IMR-90 (cell line): Measurements from ENCODE around the gene CAMTA1. TPM values are rescaled to one million over a fixed set of nuclear protein-coding genes. Genes with fewer than 3 reads are reported as not detected.

Experiments
- ATAC-seq: fragments of 200-7000 bp; cut with Tn5 transposase; 2 replicates; pipeline ENCODE4 v1.9.1; 2020; ENCODE audit warnings: low read depth, mild to moderate bottlenecking, moderate library complexity
- BruUV-seq: library from RNA; stranded (reverse); fragments of 400-500 nt; replicated peaks from 2 replicates; lab custom pipeline; 2021; lab: Mats Ljungman, UMichigan
- CTCF ChIA-PET: fragments of 300-600 bp; formaldehyde crosslinking; extraction: SDS; loops from one replicate; lab custom pipeline; 2021; ENCODE audit warnings: antibody characterized with exemption; lab: Yijun Ruan, JAX
- POLR2A ChIA-PET: fragments of 300-600 bp; sonication (Branson Sonifier 250); formaldehyde crosslinking; loops from one replicate; lab custom pipeline; 2022; ENCODE audit warnings: antibody characterized with exemption; ENCODE audit not compliant: unreplicated experiment; lab: Charles Lee
- DNase-seq: peaks from one replicate; pipeline ENCODE4 v3.0.0; 2013
- H2AFZ ChIP-seq: replicated peaks from 2 replicates; pipeline ENCODE3; 2013; ENCODE audit warnings: low read length, mild to moderate bottlenecking; ENCODE audit not compliant: poor library complexity
- H2AK5ac ChIP-seq: 2 replicates; pipeline ENCODE4 v1.6.1; 2013; ENCODE audit warnings: low read depth, low read length, inconsistent platforms
- H2AK9ac ChIP-seq: replicated peaks from 2 replicates; pipeline ENCODE3; 2013; ENCODE audit warnings: mild to moderate bottlenecking, low read depth, low read length, moderate library complexity; ENCODE audit not compliant: poor library complexity
- H2BK120ac ChIP-seq: 2 replicates; pipeline ENCODE4 v1.6.1; 2013; ENCODE audit warnings: low read depth, low read length, inconsistent platforms
- H2BK15ac ChIP-seq: 3 replicates; pipeline ENCODE4 v1.6.1; 2013; ENCODE audit warnings: low read depth, low read length, inconsistent platforms
- H2BK20ac ChIP-seq: 2 replicates; pipeline ENCODE4 v1.6.1; 2013; ENCODE audit warnings: low read depth, mild to moderate bottlenecking, inconsistent platforms, low read length, moderate library complexity
- H2BK5ac ChIP-seq: 2 replicates; pipeline ENCODE4 v1.6.1; 2013; ENCODE audit warnings: mild to moderate bottlenecking, low read depth, low read length, inconsistent platforms; ENCODE audit not compliant: poor library complexity, severe bottlenecking
- H3K14ac ChIP-seq: replicated peaks from 2 replicates; pipeline ENCODE4 v1.6.1; 2013; ENCODE audit warnings: low read depth, low read length, inconsistent platforms
- H3K18ac ChIP-seq: 2 replicates; pipeline ENCODE4 v1.6.1; 2013; ENCODE audit warnings: low read depth, low read length, control low read depth
- H3K23ac ChIP-seq: 2 replicates; pipeline ENCODE4 v1.6.1; 2013; ENCODE audit warnings: low read depth, low read length, inconsistent platforms
- H3K27ac ChIP-seq: 2 replicates; pipeline ENCODE4 v1.5.1; 2013; ENCODE audit warnings: mild to moderate bottlenecking, control low read depth, low read length; ENCODE audit not compliant: insufficient read depth
- H3K27me3 ChIP-seq: 2 replicates; pipeline ENCODE4 v1.6.1; 2013; ENCODE audit warnings: low read length; ENCODE audit not compliant: control insufficient read depth, insufficient read depth
- H3K36me3 ChIP-seq: 2 replicates; pipeline ENCODE4 v1.6.1; 2013; ENCODE audit warnings: low read length, mixed read lengths; ENCODE audit not compliant: control insufficient read depth, insufficient read depth
- H3K4ac ChIP-seq: 2 replicates; pipeline ENCODE4 v1.6.1; 2013; ENCODE audit warnings: low read depth, low read length, inconsistent platforms
- H3K4me1 ChIP-seq: 2 replicates; pipeline ENCODE4 v1.6.1; 2013; ENCODE audit warnings: low read length, mixed read lengths; ENCODE audit not compliant: control insufficient read depth, insufficient read depth
- H3K4me2 ChIP-seq: 2 replicates; pipeline ENCODE4 v1.6.1; 2013; ENCODE audit warnings: low read depth, mild to moderate bottlenecking, control low read depth, low read length, moderate library complexity
- H3K4me3 ChIP-seq: 2 replicates; pipeline ENCODE4 v1.5.1; 2013; ENCODE audit warnings: low read depth, mild to moderate bottlenecking, control low read depth, low read length, moderate library complexity; ENCODE audit not compliant: insufficient read depth
- H3K56ac ChIP-seq: 2 replicates; pipeline ENCODE4 v1.6.1; 2013; ENCODE audit warnings: low read length, inconsistent platforms; ENCODE audit not compliant: insufficient read depth; ENCODE audit errors: extremely low read depth
- H3K79me1 ChIP-seq, 2 experiments: 2 replicates each; pipeline ENCODE4 v1.6.1; 2013; ENCODE audit warnings: low read length in 2 of 2, inconsistent platforms in 1 of 2, low read depth in 1 of 2
- H3K9ac ChIP-seq: 2 replicates; pipeline ENCODE4 v1.6.1; 2013; ENCODE audit warnings: low read depth, low read length, control low read depth
- H3K9me1 ChIP-seq: 2 replicates; pipeline ENCODE4 v1.6.1; 2013; ENCODE audit warnings: low read length, inconsistent platforms; ENCODE audit not compliant: insufficient read depth
- H3K9me3 ChIP-seq: 2 replicates; pipeline ENCODE4 v1.6.1; 2013; ENCODE audit warnings: low read length; ENCODE audit not compliant: control insufficient read depth, insufficient read depth
- H4K20me1 ChIP-seq: 2 replicates; pipeline ENCODE4 v1.6.1; 2013; ENCODE audit warnings: low read length, inconsistent platforms; ENCODE audit not compliant: insufficient read depth
- H4K5ac ChIP-seq: 2 replicates; pipeline ENCODE4 v1.6.1; 2013; ENCODE audit warnings: mild to moderate bottlenecking, low read depth, low read length, control low read depth
- H4K8ac ChIP-seq, 2 experiments: 2 replicates each; pipeline ENCODE4 v1.6.1; 2013; ENCODE audit warnings: low read depth in 2 of 2, low read length in 2 of 2, control low read depth in 1 of 2, inconsistent platforms in 1 of 2
- H4K91ac ChIP-seq: 2 replicates; pipeline ENCODE4 v1.6.1; 2013; ENCODE audit warnings: low read depth, low read length, inconsistent platforms; ENCODE audit not compliant: insufficient read depth
- BHLHE40 ChIP-seq: fragments of 150-350 bp; IDR thresholded peaks from 2 replicates; pipeline ENCODE4 v1.6.1; 2016; ENCODE audit warnings: mild to moderate bottlenecking, low read depth, low read length
- CEBPB ChIP-seq: IDR thresholded peaks from 2 replicates; pipeline ENCODE4 v1.6.1; 2012; ENCODE audit warnings: low read depth, low read length, improper control_type of control experiment
- NFE2L2 ChIP-seq: fragments of 150-350 bp; IDR thresholded peaks from 2 replicates; pipeline ENCODE4 v1.6.1; 2016; ENCODE audit warnings: low read depth, mild to moderate bottlenecking, low read length
- POLR2A ChIP-seq: IDR thresholded peaks from 2 replicates; pipeline ENCODE4 v1.6.1; 2012; ENCODE audit warnings: mild to moderate bottlenecking, low read depth, low read length
- RAD21 ChIP-seq: IDR thresholded peaks from 2 replicates; pipeline ENCODE4 v1.6.1; 2012; ENCODE audit warnings: low read length, improper control_type of control experiment
- RCOR1 ChIP-seq: IDR thresholded peaks from 2 replicates; pipeline ENCODE4 v1.6.1; 2012; ENCODE audit warnings: mild to moderate bottlenecking, low read length, improper control_type of control experiment; ENCODE audit not compliant: insufficient replicate concordance
- WGBS, 2 experiments: methylation state at CpG; one replicate each; pipeline versions ENCODE4 v1.1.5 to v1.1.7; 2013; ENCODE audit warnings: missing lambda C conversion rate in 2 of 2; ENCODE audit not compliant: insufficient read length in 1 of 2; ENCODE audit errors: extremely low coverage in 2 of 2; 5-methylcytosine and 5-hydroxymethylcytosine counted together
- dilution Hi-C: fragments of 300-500 bp; cut with HindIII; formaldehyde crosslinking; loops from one replicate; pipeline ENCODE4 v1.14.3; 2018; ENCODE audit warnings: low sequenced_read_pairs; ENCODE audit not compliant: unreplicated experiment
- in situ Hi-C: fragments of 300-500 bp; cut with MboI; formaldehyde crosslinking; loops from 3 replicates; pipeline ENCODE4 v1.14.3; 2019; ENCODE audit warnings: low sequenced_read_pairs, inconsistent platforms, mixed read lengths
- intact Hi-C: fragments of 100-400 bp; cut with micrococcal nuclease; formaldehyde crosslinking; loops from 2 replicates; pipeline ENCODE4 v1.10.0; 2022
- polyA plus RNA-seq, 3 experiments: library from polyadenylated mRNA; depleted of rRNA; stranded (reverse); fragments of >200 nt; gene quantifications; 2 replicates each; pipeline ENCODE4 v1.2.3, GENCODE V29; 2012; ENCODE audit warnings: low replicate concordance in 1 of 3
- total RNA-seq: library from RNA; depleted of rRNA; stranded (reverse); fragments of >200 nt; gene quantifications from 2 replicates; pipeline ENCODE4 v1.2.3, GENCODE V29; 2012

Gene CAMTA1
- total and polyA plus RNA-seq, 2 of the 4 experiments (the other 2 are of a cell fraction): 35.5 to 74.3 TPM

DNA sequence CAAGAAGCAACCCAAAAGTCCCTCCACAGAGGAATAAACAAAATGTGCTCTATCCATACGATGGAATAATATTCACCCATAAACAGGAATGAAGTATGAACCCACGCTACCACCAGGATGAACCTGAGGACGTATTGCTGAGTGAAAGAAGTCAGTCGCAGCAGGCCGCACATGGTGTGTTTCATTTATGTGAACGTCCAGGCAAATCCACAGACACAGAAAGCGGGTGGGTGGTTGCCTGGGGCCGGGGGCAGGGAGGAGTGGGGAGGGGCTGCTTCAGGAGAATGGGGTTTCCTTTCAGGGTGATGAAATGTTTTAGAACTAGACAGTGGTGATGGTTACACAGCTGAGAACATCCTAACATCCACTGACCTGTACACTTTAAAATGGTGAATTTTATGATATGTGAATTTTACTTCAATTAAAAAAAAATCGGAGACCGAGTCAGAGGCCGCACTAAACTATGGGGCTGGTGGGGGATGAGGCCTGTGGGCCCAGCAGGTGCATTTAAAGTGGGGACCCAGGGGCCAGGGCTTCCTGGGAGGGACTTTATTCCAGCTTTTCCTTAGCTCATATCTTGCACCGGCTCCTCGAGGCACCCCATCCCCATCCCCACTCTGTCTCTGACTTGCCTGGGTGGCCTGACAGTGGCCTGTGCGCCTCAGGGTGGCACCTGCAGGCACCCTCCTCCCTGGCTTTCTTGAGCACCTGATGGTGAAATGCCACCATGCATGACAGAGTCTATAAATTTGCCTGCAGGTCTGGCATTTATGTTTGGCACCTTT is 593.3 kb downstream of the CAMTA1 start:
- H4K8ac ChIP-seq: no peak overlapping the region
- intact Hi-C loops: no loop called here
- H3K27ac ChIP-seq: no peak overlapping the region
- H2BK20ac ChIP-seq: no peak overlapping the region
- H3K4me2 ChIP-seq: no peak overlapping the region
- no TSS peak for BruUV-seq
- H2BK120ac ChIP-seq: no peak overlapping the region
- TF ChIP-seq BHLHE40 (no peak), CEBPB (no peak), RCOR1 (no peak), NFE2L2 (no peak), POLR2A (no peak), RAD21 (no peak)
- dilution Hi-C loops: no loop called here
- H3K23ac ChIP-seq: no peak overlapping the region
- 93% methylated on average over 3 of the region's 14 CpGs; no CpG with 5 or more reads in 1 of the 2 experiments for WGBS, 2 experiments
- ChIA-PET POLR2A (no interaction called here), CTCF (no interaction called here)
- no peak overlapping the region for H2BK5ac ChIP-seq
- no peak overlapping the region for H4K5ac ChIP-seq
- peaks cover 8% of the 10 kb centered on the region for H3K4me1 ChIP-seq
- H2AK5ac ChIP-seq: no peak overlapping the region
- in situ Hi-C loops: no loop called here
- no peaks in the 10 kb centered on the region for H3K79me1 ChIP-seq
- H3K56ac ChIP-seq: no peak overlapping the region
- no peak overlapping the region for H3K18ac ChIP-seq
- no peak overlapping the region for H3K14ac ChIP-seq
- peaks cover 2% of the 10 kb centered on the region; the same call in 1 of the 2 replicates for H3K9me1 ChIP-seq
- H3K9me3 ChIP-seq: peaks cover 4% of the 10 kb centered on the region
- no peak overlapping the region for H3K4me3 ChIP-seq
- no peak overlapping the region for H2AK9ac ChIP-seq
- peaks cover 1% of the 10 kb centered on the region; the same call in 1 of the 2 replicates for H3K27me3 ChIP-seq
- H2AFZ ChIP-seq: no peak overlapping the region
- no peaks in the 10 kb centered on the region for H3K36me3 ChIP-seq
- no peak overlapping the region for H2BK15ac ChIP-seq
- H3K4ac ChIP-seq: no peak overlapping the region
- DNase-seq: no peak
- H4K20me1 ChIP-seq: no peaks in the 10 kb centered on the region
- H3K9ac ChIP-seq: no peak overlapping the region
- no peak overlapping the region for H4K91ac ChIP-seq
- ATAC-seq: no peak
